HG02938 (cell line): ENCODE measurements around the gene GALNT7.

Experiments used
- ATAC-seq: cut with Tn5 transposase; IDR thresholded peaks from one replicate; pipeline ENCODE4 v1.9.1; 2021; ENCODE audit warnings: mild to moderate bottlenecking, moderate library complexity; ENCODE audit not compliant: unreplicated experiment

The GALNT7 gene

GRCh38 chr4:173259310-173259709 lies 90.7 kb downstream of the GALNT7 start:
- no peak for ATAC-seq

GRCh38 chr4:173261052-173261451 lies 92.4 kb downstream of the GALNT7 start:
- no peak for ATAC-seq

- ATAC-seq = no peak
These were observed 93.8 kb downstream of the GALNT7 start for GRCh38 chr4:173262375-173262774.

DNA sequence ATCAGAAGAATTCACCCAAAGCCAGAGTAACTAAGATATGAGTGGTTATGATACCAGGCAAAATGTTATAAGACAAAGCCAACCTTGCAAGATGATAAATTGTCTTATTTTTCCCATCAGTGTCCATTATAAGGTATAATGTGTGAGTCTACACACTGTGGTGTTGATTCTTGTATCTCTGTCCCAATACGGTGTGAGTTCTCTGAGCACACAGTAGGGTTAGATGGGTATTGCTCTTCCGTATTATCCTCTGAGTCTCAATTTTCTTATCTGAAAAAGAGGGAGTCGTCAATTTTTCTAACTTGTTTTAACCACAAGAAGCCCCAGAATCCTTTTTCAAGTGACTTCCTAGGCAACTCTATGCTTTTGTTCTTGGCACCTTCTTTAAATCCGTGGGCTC lies 95.6 kb downstream of the GALNT7 start:
- no peak for ATAC-seq

DNA sequence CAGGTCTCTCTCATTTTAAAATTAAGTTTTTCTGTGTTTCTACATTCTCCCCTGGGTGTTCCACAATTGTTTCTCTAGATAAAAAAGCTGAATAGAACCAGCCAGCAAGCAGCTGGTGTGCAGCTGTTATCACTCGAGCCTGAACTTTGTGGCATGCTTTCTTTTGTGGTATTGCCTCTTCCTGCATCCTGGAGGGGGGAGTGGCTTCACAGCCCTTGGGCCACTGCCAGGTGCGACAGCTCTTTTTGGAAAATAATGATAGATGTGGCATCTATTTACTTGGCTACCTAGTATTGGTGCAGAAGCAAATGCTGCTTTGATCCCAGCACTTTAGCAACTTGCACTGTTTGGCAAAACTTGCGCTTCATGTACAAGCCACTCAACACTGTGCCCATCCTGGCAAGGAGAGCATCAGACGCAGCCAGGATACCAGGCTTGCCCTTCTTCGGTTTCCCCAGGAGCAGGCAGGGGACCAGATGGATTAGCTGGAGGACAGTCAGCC lies 96.1 kb downstream of the GALNT7 start:
- peak; percentile 74 for ATAC-seq

DNA sequence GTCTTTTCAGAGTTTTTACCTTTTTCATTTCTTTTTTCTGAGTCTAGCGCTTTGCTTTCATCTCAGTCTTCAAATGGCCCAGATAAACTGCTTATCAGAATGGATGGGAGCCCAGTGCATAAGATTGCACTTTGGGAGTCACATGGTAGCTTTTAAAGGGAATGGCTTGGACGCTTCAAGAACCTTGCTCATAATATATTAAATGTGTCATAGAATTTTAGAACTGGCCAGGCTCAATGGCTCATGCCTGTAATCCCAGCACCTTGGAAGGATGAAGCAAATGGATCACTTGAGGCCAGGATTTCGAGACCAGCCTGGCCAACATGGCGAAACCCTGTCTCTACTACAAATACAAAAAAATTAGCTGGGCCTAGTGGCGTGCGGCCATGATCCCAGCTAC lies 97.1 kb downstream of the GALNT7 start:
- ATAC-seq = no peak

GRCh38 chr4:173267711-173268110 lies 99.1 kb downstream of the GALNT7 start:
- no peak for ATAC-seq

- no peak for ATAC-seq
These were observed 100.7 kb downstream of the GALNT7 start for GRCh38 chr4:173269280-173269679.

GRCh38 chr4:173270312-173271027 lies 101.9 kb downstream of the GALNT7 start:
- ATAC-seq = no peak

DNA sequence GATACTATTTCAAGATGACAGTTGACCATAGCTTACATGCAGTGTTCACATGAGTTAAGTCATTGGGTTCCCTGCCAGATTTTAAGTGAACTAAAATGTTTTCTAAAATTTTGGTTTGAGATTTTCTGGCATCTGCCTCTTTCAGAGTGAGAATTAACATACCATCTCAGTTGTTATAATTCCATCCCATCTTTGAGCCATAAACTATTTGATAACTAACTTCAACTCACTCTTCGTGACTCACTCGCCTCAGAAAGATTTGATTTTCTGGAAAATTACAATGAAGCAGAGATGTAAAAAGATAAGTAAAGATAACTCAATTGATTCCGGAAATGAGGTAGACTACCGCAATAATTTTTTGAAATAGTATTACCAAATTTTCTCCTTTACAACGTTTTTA lies 103.7 kb downstream of the GALNT7 start:
- no peak for ATAC-seq

GRCh38 chr4:173272996-173273395 lies 104.4 kb downstream of the GALNT7 start:
- no peak for ATAC-seq

- ATAC-seq = no peak
These were observed 105.3 kb downstream of the GALNT7 start for GRCh38 chr4:173273941-173274340.

DNA sequence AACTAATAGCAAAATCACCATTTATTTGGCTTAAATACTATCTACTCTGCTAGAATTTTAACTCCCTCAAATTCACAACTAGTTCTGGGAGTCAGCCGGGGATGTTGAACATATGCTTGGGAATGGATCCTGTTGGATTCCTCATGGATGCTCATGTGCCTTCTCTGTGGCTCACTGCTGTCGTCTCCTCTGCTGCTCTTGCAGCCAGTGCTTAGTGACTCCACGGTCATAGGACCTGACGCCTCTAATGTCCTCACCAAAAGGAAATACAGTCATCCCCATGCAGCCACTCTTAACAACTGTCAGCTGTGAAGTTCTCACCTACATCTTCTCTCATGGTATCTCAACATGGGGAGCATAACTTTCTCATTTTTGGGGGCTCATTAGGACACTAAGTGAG lies 106.1 kb downstream of the GALNT7 start:
- ATAC-seq = no peak

GRCh38 chr4:173275150-173275549 lies 106.5 kb downstream of the GALNT7 start:
- ATAC-seq = no peak

DNA sequence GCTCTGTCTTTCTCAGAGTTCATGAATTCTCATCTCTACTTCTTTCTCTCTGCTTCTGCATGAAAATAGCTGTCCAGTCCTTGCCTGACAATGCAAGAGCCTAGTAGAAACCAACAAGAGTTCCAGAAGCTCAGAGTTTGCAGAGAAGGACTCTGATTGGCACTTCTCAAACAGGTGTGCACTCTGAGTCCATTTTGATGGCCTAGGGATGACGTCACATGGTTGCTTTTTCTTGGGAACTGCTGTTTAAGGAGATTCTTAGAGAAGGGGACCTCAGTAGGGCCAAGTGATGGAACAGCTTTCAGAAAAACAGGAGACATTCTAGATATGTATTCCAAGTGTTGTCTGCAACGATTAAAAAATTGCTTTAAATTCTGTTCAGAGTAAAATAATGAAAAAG lies 108.7 kb downstream of the GALNT7 start:
- no peak for ATAC-seq

DNA sequence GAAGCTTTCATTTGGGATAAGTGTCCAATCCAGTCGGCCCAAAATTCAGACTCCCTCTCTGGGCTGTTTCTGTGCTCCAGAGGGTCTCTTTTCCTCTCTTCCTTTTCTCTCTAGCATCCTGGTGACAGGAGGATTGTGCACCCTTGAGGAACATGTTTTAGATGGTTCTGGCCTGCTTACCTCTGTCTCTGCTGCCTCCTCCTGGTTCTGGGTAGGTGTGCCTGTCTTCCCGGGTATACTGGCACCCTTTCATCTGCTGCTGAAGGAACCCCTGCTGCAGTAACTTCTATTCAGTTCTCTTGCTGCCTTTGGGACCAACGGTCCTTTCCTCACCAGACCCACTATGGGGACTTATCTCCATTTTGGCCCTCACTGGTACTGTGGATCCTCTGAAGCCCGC lies 112.4 kb downstream of the GALNT7 start:
- peak; percentile 6 for ATAC-seq

GRCh38 chr4:173281406-173282255 lies 113.0 kb downstream of the GALNT7 start:
- ATAC-seq = peak; percentile 52

- no peak for ATAC-seq
These were observed 113.6 kb downstream of the GALNT7 start for GRCh38 chr4:173282256-173282562.

- no peak for ATAC-seq
These were observed 114.0 kb downstream of the GALNT7 start for GRCh38 chr4:173282626-173283025.

- ATAC-seq = no peak
These were observed 115.9 kb downstream of the GALNT7 start for GRCh38 chr4:173284463-173284862.

DNA sequence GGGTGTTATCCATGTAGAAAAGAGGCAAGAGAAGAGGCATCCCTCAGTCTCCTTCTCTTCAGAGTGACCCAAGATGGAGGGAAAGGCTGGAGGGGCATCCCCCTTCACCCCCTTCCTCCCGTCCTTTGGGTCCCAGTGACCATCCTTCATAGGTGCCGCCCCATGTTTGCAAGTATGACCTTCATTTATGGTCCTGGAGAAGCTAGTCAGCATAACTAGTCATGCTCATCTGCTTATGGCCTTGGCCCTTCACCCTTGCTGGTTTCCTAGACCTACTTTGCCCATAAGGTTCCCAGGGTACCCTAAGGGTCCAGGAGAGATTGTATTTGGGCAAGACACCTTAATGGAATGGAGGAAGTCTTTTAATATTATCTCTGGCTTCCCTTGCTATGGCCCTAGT lies 118.9 kb downstream of the GALNT7 start:
- no peak for ATAC-seq

DNA sequence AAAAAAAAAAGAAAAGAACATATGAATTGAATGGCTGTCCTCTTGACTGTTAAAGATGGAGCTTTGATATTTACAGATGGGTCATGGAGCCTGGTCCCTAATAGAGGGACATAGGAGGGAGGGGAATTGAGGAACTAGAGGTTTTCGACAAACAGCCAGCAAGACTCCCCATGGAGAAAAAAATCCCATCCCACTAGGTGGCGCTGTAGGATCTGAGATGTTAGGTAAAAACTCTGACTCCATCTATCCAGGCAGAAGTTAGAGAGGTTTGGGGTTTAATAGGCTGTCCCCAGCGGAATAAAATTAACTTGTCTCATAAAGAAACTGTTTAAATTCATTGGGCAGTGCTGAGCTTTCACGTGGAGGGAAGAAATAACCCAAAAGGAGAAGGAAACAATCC lies 119.7 kb downstream of the GALNT7 start:
- ATAC-seq = no peak
